ENCODE results near the gene ARHGAP26. TPM values are rescaled to one million over a fixed set of nuclear protein-coding genes. Genes with fewer than 3 reads are reported as not detected.
A peak's percentile ranks its signal among the peaks of the same experiment; 100 is the strongest.

Gene ARHGAP26
- total RNA-seq, 1 experiment from 2014 or later: 39.8 TPM

DNA sequence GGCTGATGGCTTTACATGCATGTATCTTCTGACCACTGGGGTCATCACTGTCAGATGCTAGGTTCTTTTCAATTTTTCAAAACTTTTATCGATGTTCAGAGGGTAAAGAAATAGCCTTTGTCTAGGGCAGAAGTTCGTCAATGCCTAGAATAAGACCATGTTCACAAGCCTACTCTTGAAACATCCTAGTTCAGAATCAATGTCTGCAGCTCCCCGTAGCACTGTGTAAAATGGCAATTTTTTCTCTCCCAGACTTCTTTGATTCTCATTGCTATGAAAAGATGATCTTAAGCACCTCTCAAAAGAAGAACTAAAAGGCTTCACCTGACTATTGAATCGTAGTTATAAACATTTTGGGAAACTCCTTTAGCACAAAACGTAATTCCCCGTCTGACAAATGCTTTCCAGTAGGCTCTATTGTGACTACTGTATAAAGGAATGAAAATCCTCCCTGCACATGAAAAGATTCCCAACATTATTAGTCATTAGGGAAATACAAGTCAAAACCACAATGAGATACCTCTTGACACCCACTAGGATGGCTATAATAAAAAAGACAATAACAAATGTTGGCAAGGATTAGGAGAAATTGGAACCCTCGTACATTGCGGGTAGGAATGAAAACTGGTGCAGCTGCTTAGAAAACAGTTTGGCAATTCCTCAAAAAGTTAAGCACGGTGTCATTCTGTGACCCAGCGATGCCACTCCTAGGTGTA lies 263.5 kb downstream of the ARHGAP26 start:
- no peaks in the 10 kb centered on the region for H3K9me2 ChIP-seq (replicated peaks; ENCODE audit: insufficient read depth, low read length)
- no peaks in the 10 kb centered on the region for H3K27me3 ChIP-seq (ENCODE audit: low read length)
- H2AFZ ChIP-seq (ENCODE audit: low read length): peak overlapping the region; percentile 32; the same call in 1 of the 2 replicates
- no peaks in the 10 kb centered on the region for H3K79me2 ChIP-seq (ENCODE audit: low read length)
- H3K4me2 ChIP-seq (ENCODE audit: low read depth, low read length, poor library complexity, severe bottlenecking): no peak overlapping the region
- no peaks in the 10 kb centered on the region for H4K20me1 ChIP-seq (ENCODE audit: insufficient read depth, low read depth, low read length)
- DNase-seq: no peak
- H3K27ac ChIP-seq (ENCODE audit: low read length): no peak overlapping the region
- no peaks in the 10 kb centered on the region for H3K36me3 ChIP-seq (ENCODE audit: insufficient read depth, low read length)
- H3K9ac ChIP-seq (ENCODE audit: low read length): no peak overlapping the region
- H3K4me1 ChIP-seq (ENCODE audit: low read length): peaks cover 47% of the 10 kb centered on the region
- H3K9me3 ChIP-seq (ENCODE audit: low read length): no peaks in the 10 kb centered on the region
- no peak overlapping the region for H3K4me3 ChIP-seq (ENCODE audit: low read length)

GRCh38 chr5:143036146-143036927 lies 266.2 kb downstream of the ARHGAP26 start:
- H3K36me3 ChIP-seq (ENCODE audit: insufficient read depth, low read length): no peaks in the 10 kb centered on the region
- no peak overlapping the region for H2AFZ ChIP-seq (ENCODE audit: low read length)
- H3K9ac ChIP-seq (ENCODE audit: low read length): no peak overlapping the region
- peaks cover 51% of the 10 kb centered on the region for H3K4me1 ChIP-seq (ENCODE audit: low read length)
- H3K9me3 ChIP-seq (ENCODE audit: low read length): no peaks in the 10 kb centered on the region
- DNase-seq: no peak
- H3K9me2 ChIP-seq (replicated peaks; ENCODE audit: insufficient read depth, low read length): no peaks in the 10 kb centered on the region
- no peaks in the 10 kb centered on the region for H3K27me3 ChIP-seq (ENCODE audit: low read length)
- no peak overlapping the region for H3K27ac ChIP-seq (ENCODE audit: low read length)
- H3K4me2 ChIP-seq (ENCODE audit: low read depth, low read length, poor library complexity, severe bottlenecking): no peak overlapping the region
- H3K4me3 ChIP-seq (ENCODE audit: low read length): no peak overlapping the region
- H4K20me1 ChIP-seq (ENCODE audit: insufficient read depth, low read depth, low read length): no peaks in the 10 kb centered on the region
- H3K79me2 ChIP-seq (ENCODE audit: low read length): no peaks in the 10 kb centered on the region

GRCh38 chr5:143037071-143037470 lies 266.9 kb downstream of the ARHGAP26 start:
- Histone ChIP-seq H3K4me2 (ENCODE audit: low read depth, low read length, poor library complexity, severe bottlenecking) (no peak overlapping the region), H3K27ac (ENCODE audit: low read length) (no peak overlapping the region)

GRCh38 chr5:143037708-143038107 lies 267.5 kb downstream of the ARHGAP26 start:
- Histone ChIP-seq H3K9me3 (ENCODE audit: low read length) (no peaks in the 10 kb centered on the region), H4K20me1 (ENCODE audit: insufficient read depth, low read depth, low read length) (no peaks in the 10 kb centered on the region), H3K9me2 (replicated peaks; ENCODE audit: insufficient read depth, low read length) (no peaks in the 10 kb centered on the region), H3K9ac (ENCODE audit: low read length) (no peak overlapping the region), H3K27me3 (ENCODE audit: low read length) (no peaks in the 10 kb centered on the region), H3K4me3 (ENCODE audit: low read length) (no peak overlapping the region), H3K79me2 (ENCODE audit: low read length) (no peaks in the 10 kb centered on the region), H2AFZ (ENCODE audit: low read length) (no peak overlapping the region), H3K36me3 (ENCODE audit: insufficient read depth, low read length) (no peaks in the 10 kb centered on the region), H3K4me1 (ENCODE audit: low read length) (peaks cover 57% of the 10 kb centered on the region), H3K27ac (ENCODE audit: low read length) (no peak overlapping the region), H3K4me2 (ENCODE audit: low read depth, low read length, poor library complexity, severe bottlenecking) (no peak overlapping the region)
- no peak for DNase-seq

More at GRCh38 chr5:143037071-143037470, 266.9 kb downstream of the ARHGAP26 start:
- H2AFZ ChIP-seq (ENCODE audit: low read length): no peak overlapping the region
- H3K9ac ChIP-seq (ENCODE audit: low read length): no peak overlapping the region
- no peak overlapping the region for H3K4me3 ChIP-seq (ENCODE audit: low read length)
- no peaks in the 10 kb centered on the region for H3K27me3 ChIP-seq (ENCODE audit: low read length)
- H4K20me1 ChIP-seq (ENCODE audit: insufficient read depth, low read depth, low read length): no peaks in the 10 kb centered on the region
- H3K9me2 ChIP-seq (replicated peaks; ENCODE audit: insufficient read depth, low read length): no peaks in the 10 kb centered on the region
- no peaks in the 10 kb centered on the region for H3K79me2 ChIP-seq (ENCODE audit: low read length)
- peaks cover 54% of the 10 kb centered on the region for H3K4me1 ChIP-seq (ENCODE audit: low read length)
- H3K9me3 ChIP-seq (ENCODE audit: low read length): no peaks in the 10 kb centered on the region
- H3K36me3 ChIP-seq (ENCODE audit: insufficient read depth, low read length): no peaks in the 10 kb centered on the region
- no peak for DNase-seq

GRCh38 chr5:143040622-143041021 lies 270.4 kb downstream of the ARHGAP26 start:
- Histone ChIP-seq H3K9ac (ENCODE audit: low read length) (no peak overlapping the region), H3K36me3 (ENCODE audit: insufficient read depth, low read length) (no peaks in the 10 kb centered on the region), H3K27ac (ENCODE audit: low read length) (peak overlapping the region; percentile 95), H2AFZ (ENCODE audit: low read length) (no peak overlapping the region; the same call in 1 of the 2 replicates), H3K9me2 (replicated peaks; ENCODE audit: insufficient read depth, low read length) (no peaks in the 10 kb centered on the region), H3K27me3 (ENCODE audit: low read length) (no peaks in the 10 kb centered on the region), H3K79me2 (ENCODE audit: low read length) (no peaks in the 10 kb centered on the region), H4K20me1 (ENCODE audit: insufficient read depth, low read depth, low read length) (no peaks in the 10 kb centered on the region), H3K9me3 (ENCODE audit: low read length) (no peaks in the 10 kb centered on the region), H3K4me2 (ENCODE audit: low read depth, low read length, poor library complexity, severe bottlenecking) (peak overlapping the region; percentile 57), H3K4me1 (ENCODE audit: low read length) (peaks cover 76% of the 10 kb centered on the region), H3K4me3 (ENCODE audit: low read length) (no peak overlapping the region)
- DNase-seq: no peak

DNA sequence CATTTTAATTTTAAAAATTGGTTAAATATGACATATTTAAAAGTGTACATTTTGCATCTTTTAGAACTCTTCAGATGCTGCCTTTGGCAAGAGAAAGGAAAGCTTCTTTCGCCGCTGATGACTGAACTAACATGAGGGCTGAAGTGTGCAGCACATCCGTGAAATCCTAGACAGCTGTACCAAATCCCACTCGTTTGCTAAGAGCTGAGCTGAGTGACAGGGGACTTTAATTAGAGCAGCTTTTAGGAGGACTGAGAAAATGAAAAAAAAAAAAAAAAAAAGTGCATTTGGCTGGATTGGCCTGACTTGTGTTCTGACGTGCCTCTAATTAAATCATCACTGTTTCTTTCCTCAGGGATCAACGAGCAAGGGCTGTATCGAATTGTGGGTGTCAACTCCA lies 271.3 kb downstream of the ARHGAP26 start:
- H2AFZ ChIP-seq (ENCODE audit: low read length): no peak overlapping the region
- peak overlapping the region; percentile 57 for H3K4me2 ChIP-seq (ENCODE audit: low read depth, low read length, poor library complexity, severe bottlenecking)
- no peaks in the 10 kb centered on the region for H3K27me3 ChIP-seq (ENCODE audit: low read length)
- peak overlapping the region; percentile 38; the same call in 1 of the 2 replicates for H3K4me3 ChIP-seq (ENCODE audit: low read length)
- no peaks in the 10 kb centered on the region for H4K20me1 ChIP-seq (ENCODE audit: insufficient read depth, low read depth, low read length)
- no peaks in the 10 kb centered on the region for H3K9me3 ChIP-seq (ENCODE audit: low read length)
- H3K36me3 ChIP-seq (ENCODE audit: insufficient read depth, low read length): no peaks in the 10 kb centered on the region
- peak overlapping the region; percentile 71 for H3K9ac ChIP-seq (ENCODE audit: low read length)
- H3K4me1 ChIP-seq (ENCODE audit: low read length): peaks cover 75% of the 10 kb centered on the region
- H3K27ac ChIP-seq (ENCODE audit: low read length): peak overlapping the region; percentile 95
- DNase-seq: peak; percentile 65
- no peaks in the 10 kb centered on the region for H3K9me2 ChIP-seq (replicated peaks; ENCODE audit: insufficient read depth, low read length)
- H3K79me2 ChIP-seq (ENCODE audit: low read length): no peaks in the 10 kb centered on the region

- peak; percentile 96 for DNase-seq
- Histone ChIP-seq H3K4me1 (ENCODE audit: low read length) (peaks cover 81% of the 10 kb centered on the region), H3K9me3 (ENCODE audit: low read length) (no peaks in the 10 kb centered on the region), H2AFZ (ENCODE audit: low read length) (no peak overlapping the region), H3K9me2 (replicated peaks; ENCODE audit: insufficient read depth, low read length) (no peaks in the 10 kb centered on the region), H4K20me1 (ENCODE audit: insufficient read depth, low read depth, low read length) (no peaks in the 10 kb centered on the region), H3K4me2 (ENCODE audit: low read depth, low read length, poor library complexity, severe bottlenecking) (peak overlapping the region; percentile 57), H3K79me2 (ENCODE audit: low read length) (no peaks in the 10 kb centered on the region), H3K9ac (ENCODE audit: low read length) (peak overlapping the region; percentile 71), H3K4me3 (ENCODE audit: low read length) (peak overlapping the region; percentile 38), H3K27ac (ENCODE audit: low read length) (peak overlapping the region; percentile 95), H3K36me3 (ENCODE audit: insufficient read depth, low read length) (no peaks in the 10 kb centered on the region), H3K27me3 (ENCODE audit: low read length) (no peaks in the 10 kb centered on the region)
Measured at GRCh38 chr5:143041972-143042770, 272.0 kb downstream of the ARHGAP26 start.

- Histone ChIP-seq H3K4me3 (ENCODE audit: low read length) (no peak overlapping the region), H3K79me2 (ENCODE audit: low read length) (no peaks in the 10 kb centered on the region), H3K36me3 (ENCODE audit: insufficient read depth, low read length) (no peaks in the 10 kb centered on the region), H3K9me3 (ENCODE audit: low read length) (no peaks in the 10 kb centered on the region), H4K20me1 (ENCODE audit: insufficient read depth, low read depth, low read length) (no peaks in the 10 kb centered on the region), H3K9me2 (replicated peaks; ENCODE audit: insufficient read depth, low read length) (no peaks in the 10 kb centered on the region), H3K4me2 (ENCODE audit: low read depth, low read length, poor library complexity, severe bottlenecking) (peak overlapping the region; percentile 15), H3K4me1 (ENCODE audit: low read length) (peaks cover 81% of the 10 kb centered on the region), H3K9ac (ENCODE audit: low read length) (peak overlapping the region; percentile 33), H2AFZ (ENCODE audit: low read length) (no peak overlapping the region), H3K27me3 (ENCODE audit: low read length) (no peaks in the 10 kb centered on the region), H3K27ac (ENCODE audit: low read length) (peak overlapping the region; percentile 95)
- DNase-seq: no peak
Measured at GRCh38 chr5:143044265-143044664, 274.1 kb downstream of the ARHGAP26 start.

Data from Karpas-422 (cell line).